GM19043 (cell line): ENCODE measurements around the gene CD300H.

ENCODE experiments used
- ATAC-seq: cut with Tn5 transposase; IDR thresholded peaks from one replicate; pipeline ENCODE4 v1.9.1; 2021; ENCODE audit warnings: low read depth; ENCODE audit not compliant: unreplicated experiment

CD300H gene

GRCh38 chr17:74512036-74512435 lies 55.3 kb downstream of the CD300H start:
- ATAC-seq, result no peak
